K562 (cell line): Measurements from ENCODE around the gene BAIAP2. TPM values are rescaled to one million over a fixed set of nuclear protein-coding genes. Genes with fewer than 3 reads are reported as not detected.

ENCODE experiments used
- ATAC-seq: fragments of 200-7000 bp; cut with Tn5 transposase; 3 replicates; pipeline ENCODE4 v1.9.1; 2020; ENCODE audit warnings: moderate library complexity
- BruUV-seq: library from RNA; stranded (reverse); fragments of 400-500 nt; replicated peaks from 2 replicates; lab custom pipeline; 2021; lab: Mats Ljungman, UMichigan
- CTCF ChIA-PET: fragments of 300-600 bp; formaldehyde crosslinking; extraction: SDS; loops from one replicate; lab custom pipeline; 2021; ENCODE audit warnings: low intra/inter-chr PET ratio; lab: Yijun Ruan, JAX
- POLR2A ChIA-PET: fragments of 300-600, 350-650 bp; sonication (Branson Sonifier 250); formaldehyde crosslinking; extraction: SDS; loops from one replicate; lab custom pipeline; 2021; ENCODE audit warnings: antibody characterized with exemption, inconsistent platforms; lab: Yijun Ruan, JAX
- DNase-seq, 4 experiments: peaks; one replicate each; pipeline versions ENCODE4 v3.0.0 to v3.0.0-alpha.2; 2011 to 2018; ENCODE audit warnings: low spot score in 3 of 4, mixed read lengths in 3 of 4; ENCODE audit errors: extremely low read depth in 1 of 4
- FAIRE-seq: peaks from 2 replicates; lab custom pipeline; 2011; peaks lifted over from hg19 to GRCh38; lab: Jason Lieb, UNC
- H2AFZ ChIP-seq: 2 replicates; pipeline ENCODE4 v1.6.0; 2011; ENCODE audit warnings: low read depth, low read length, control low read depth, inconsistent platforms
- H3K27ac ChIP-seq: fragments of 200-600 bp; 3 replicates; pipeline ENCODE4 v1.8.0; 2011; ENCODE audit warnings: low read depth, mild to moderate bottlenecking, control low read depth, inconsistent platforms, low read length, moderate library complexity, mixed read lengths; ENCODE audit errors: extremely low read depth
- H3K27me3 ChIP-seq, 2 experiments: fragments of 300-600 bp in 1 of 2; 2 replicates in 1 of 2; 3 replicates in 1 of 2; pipeline versions ENCODE4 v1.6.0 to v1.8.0; 2011; ENCODE audit warnings: inconsistent platforms in 2 of 2, low read length in 2 of 2, mild to moderate bottlenecking in 1 of 2, mixed read lengths in 1 of 2, moderate library complexity in 1 of 2; ENCODE audit not compliant: control insufficient read depth in 2 of 2, insufficient read depth in 2 of 2
- H3K36me3 ChIP-seq: fragments of 300-600 bp; 3 replicates; pipeline ENCODE4 v1.8.0; 2011; ENCODE audit warnings: mild to moderate bottlenecking, low read length, inconsistent platforms; ENCODE audit not compliant: control insufficient read depth, insufficient read depth
- H3K4me1 ChIP-seq, 2 experiments: fragments of 200-600 bp in 1 of 2; replicated peaks in 1 of 2; 2 replicates in 1 of 2; 3 replicates in 1 of 2; pipeline versions ENCODE4 v1.5.1 to v1.8.0; 2011; ENCODE audit warnings: inconsistent platforms in 2 of 2, low read length in 2 of 2, mild to moderate bottlenecking in 1 of 2, mixed read lengths in 1 of 2, moderate library complexity in 1 of 2; ENCODE audit not compliant: control insufficient read depth in 2 of 2, insufficient read depth in 2 of 2
- H3K4me2 ChIP-seq: 2 replicates; pipeline ENCODE4 v1.6.1; 2011; ENCODE audit warnings: low read length, control low read depth, inconsistent platforms, mixed read lengths; ENCODE audit not compliant: insufficient read depth
- H3K4me3 ChIP-seq: fragments of 200-600 bp; sonication (generic), shearing (Covaris generic); 2 replicates; pipeline ENCODE4 v1.5.1; 2016; ENCODE audit warnings: control low read depth, inconsistent platforms
- H3K79me2 ChIP-seq: fragments of 200-600 bp; 3 replicates; pipeline ENCODE4 v1.8.0; 2011; ENCODE audit warnings: low read length, inconsistent platforms; ENCODE audit not compliant: control insufficient read depth, insufficient read depth
- H3K9ac ChIP-seq, 2 experiments: 2 replicates each; pipeline versions ENCODE4 v1.6.0 to v1.6.1; 2011; ENCODE audit warnings: low read depth in 2 of 2, low read length in 2 of 2, control low read depth in 1 of 2, inconsistent platforms in 1 of 2, mild to moderate bottlenecking in 1 of 2, mixed read lengths in 1 of 2; ENCODE audit not compliant: insufficient read depth in 1 of 2
- H3K9me1 ChIP-seq: one replicate; pipeline ENCODE4 v1.6.0; 2011; ENCODE audit warnings: inconsistent platforms, mild to moderate bottlenecking, low read length, moderate library complexity; ENCODE audit not compliant: control insufficient read depth, insufficient read depth
- H3K9me3 ChIP-seq: replicated peaks from 2 replicates; pipeline ENCODE4 v1.5.1; 2011; ENCODE audit warnings: low read depth, low read length, inconsistent platforms; ENCODE audit not compliant: control insufficient read depth, insufficient read depth
- H4K20me1 ChIP-seq: replicated peaks from 2 replicates; pipeline ENCODE4 v1.6.1; 2011; ENCODE audit warnings: low read length, inconsistent platforms, mixed read lengths; ENCODE audit not compliant: control insufficient read depth, insufficient read depth
- CHD4 ChIP-seq: fragments of 200-600 bp; sonication (generic); IDR thresholded peaks from 3 replicates; pipeline ENCODE4 v1.6.1; 2012; ENCODE audit warnings: low read depth, mild to moderate bottlenecking, mixed read lengths, low read length, inconsistent platforms; ENCODE audit not compliant: insufficient read depth, insufficient replicate concordance, poor library complexity, severe bottlenecking
- ETV6 ChIP-seq, 3 experiments: fragments of 150-350 bp in 1 of 3; sonication (generic) in 1 of 3; formaldehyde crosslinking in 1 of 3; IDR thresholded peaks; 2 replicates each; pipeline versions ENCODE4 v1.6.1 to v1.8.0; 2014 to 2022; ENCODE audit warnings: borderline replicate concordance in 2 of 3, low read depth in 2 of 3, antibody characterized with exemption in 1 of 3, low read length in 1 of 3, mild to moderate bottlenecking in 1 of 3, missing genetic modification reagents in 1 of 3
- NFIX ChIP-seq: fragments of 250-450 bp; sonication (Bioruptor Pico); IDR thresholded peaks from 2 replicates; pipeline ENCODE4 v1.4.0; 2020; ENCODE audit warnings: low read depth, mild to moderate bottlenecking, moderate library complexity
- RBM39 ChIP-seq: fragments of 200-400 bp; formaldehyde crosslinking; optimal IDR thresholded peaks from 2 replicates; pipeline ENCODE3; 2018; ENCODE audit warnings: low read depth, low read length
- THRA ChIP-seq: fragments of 450-650 bp; IDR thresholded peaks from 2 replicates; pipeline ENCODE4 v1.6.1; 2017; ENCODE audit warnings: mild to moderate bottlenecking, moderate library complexity
- WGBS: fragments of 100-300 bp; shearing (Covaris generic); methylation state at CpG from one replicate; pipeline ENCODE4 v1.1.6; 2016; ENCODE audit warnings: low coverage, mixed read lengths; ENCODE audit not compliant: insufficient coverage; ENCODE audit errors: missing lambda C conversion rate; 5-methylcytosine and 5-hydroxymethylcytosine counted together
- in situ Hi-C: fragments of 300-500 bp; cut with MboI; formaldehyde crosslinking; loops from 4 replicates; pipeline ENCODE4 v1.15.0; 2018; ENCODE audit warnings: inconsistent platforms, mixed read lengths
- intact Hi-C: fragments of 100-400 bp; cut with micrococcal nuclease; formaldehyde crosslinking; loops from 2 replicates; pipeline ENCODE4 v1.14.2; 2022
- polyA plus RNA-seq, 8 experiments: library from polyadenylated mRNA; depleted of rRNA in 4 of 8; stranded (reverse) in 5 of 8; unstranded in 3 of 8; fragments of >200 nt; fragmentation: Nextera tagmentation in 2 of 8; fragmentation: Illumina TruSeq in 1 of 8; extraction: Ambion mirVana in 2 of 8; extraction: Trizol in 1 of 8; gene quantifications; 2 replicates each; pipeline versions ENCODE4 v1.2.1 to v1.2.3, GENCODE V29; 2011 to 2014; ENCODE audit warnings: inconsistent platforms in 1 of 8, missing spikeins in 1 of 8
- total RNA-seq, 7 experiments: library from RNA; depleted of rRNA in 6 of 7; stranded (reverse); fragments of >200 nt in 6 of 7; fragmentation: Illumina TruSeq in 2 of 7; extraction: Trizol in 2 of 7; gene quantifications; 2 replicates each; pipeline versions ENCODE4 v1.2.1 to v1.2.3, GENCODE V29; 2011 to 2021; ENCODE audit warnings: low replicate concordance in 1 of 7

BAIAP2 gene
- total and polyA plus RNA-seq, 9 of the 15 experiments (the other 6 are each of a cell fraction or from before 2014, with no cell fraction given) = 2.3 to 51.6 (median 18.4) TPM

GRCh38 chr17:81108220-81108619 is 73.3 kb downstream of the BAIAP2 start:
- H2AFZ ChIP-seq = no peak overlapping the region
- CTCF ChIA-PET = no interaction called here
- no peak overlapping the region for H3K4me2 ChIP-seq
- peaks cover 7 to 74% of the 10 kb centered on the region in 2 experiments for H3K4me1 ChIP-seq
- H3K27ac ChIP-seq = no peak overlapping the region
- BruUV-seq = no TSS peak
- TF ChIP-seq ETV6 (IDR thresholded peaks at IDR 0.05; ENCODE audit: borderline replicate concordance in 1 of 2, low read depth in 2 of 2, low read length in 1 of 2) (no peak), ETV6 (CRISPR knock-in tag; IDR thresholded peaks at IDR 0.05; ENCODE audit: borderline replicate concordance) (no peak), RBM39 (no peak), NFIX (CRISPR knock-in tag) (no peak), THRA (no peak), CHD4 (no peak)
- WGBS = 72% methylated on average over 9 of the region's 9 CpGs
- peaks cover 2% of the 10 kb centered on the region for H3K9me1 ChIP-seq
- ATAC-seq (no peak), DNase-seq (no peak), FAIRE-seq (no peak)
- H3K4me3 ChIP-seq = no peak overlapping the region
- H3K27me3 ChIP-seq = no peaks in the 10 kb centered on the region
- H3K9me3 ChIP-seq = no peaks in the 10 kb centered on the region
- H3K36me3 ChIP-seq = peaks cover 32% of the 10 kb centered on the region; the same call in 1 of the 3 replicates
- in situ Hi-C loops = no loop called here
- peak overlapping the region in 1 of 2 experiments; percentile 52; a peak in 1 of 4 replicates for H3K9ac ChIP-seq
- POLR2A ChIA-PET = interaction anchor here (1.0 kb wide), 1 partner anchor 8 kb away, joined by 4 read pairs; no protein-coding TSS in a partner anchor
- intact Hi-C loops = no loop called here
- no peaks in the 10 kb centered on the region for H3K79me2 ChIP-seq
- H4K20me1 ChIP-seq = no peaks in the 10 kb centered on the region
